Spinal cord (tissue), 10 donors: ENCODE results near the gene MSI2. TPM values are rescaled to one million over a fixed set of nuclear protein-coding genes. Genes with fewer than 3 reads are reported as not detected.

Experiments used
- DNase-seq, 6 donors: peaks; one replicate each; pipeline versions ENCODE4 v3.0.0 to v3.0.0-alpha.2; 2013 to 2015; ENCODE audit warnings: low spot score in 6 of 6, low read depth in 4 of 6
- H3K27ac ChIP-seq: one replicate; pipeline ENCODE4 v1.5.1; 2013; ENCODE audit warnings: low read depth, low read length, control low read depth
- H3K27me3 ChIP-seq: one replicate; pipeline ENCODE4 v1.6.1; 2013; ENCODE audit warnings: low read length; ENCODE audit not compliant: control insufficient read depth, insufficient read depth
- H3K36me3 ChIP-seq: one replicate; pipeline ENCODE4 v1.6.1; 2013; ENCODE audit warnings: low read length; ENCODE audit not compliant: control insufficient read depth, insufficient read depth
- H3K4me1 ChIP-seq: one replicate; pipeline ENCODE4 v1.6.1; 2013; ENCODE audit warnings: low read length; ENCODE audit not compliant: control insufficient read depth, insufficient read depth
- H3K4me3 ChIP-seq: one replicate; pipeline ENCODE4 v1.5.1; 2013; ENCODE audit warnings: low read depth, low read length, control low read depth
- H3K9me3 ChIP-seq: one replicate; pipeline ENCODE4 v1.6.1; 2013; ENCODE audit warnings: low read length; ENCODE audit not compliant: control insufficient read depth, insufficient read depth
- WGBS: methylation state at CpG from one replicate; pipeline ENCODE4 v1.1.5; 2013; ENCODE audit warnings: missing lambda C conversion rate; ENCODE audit not compliant: insufficient coverage; 5-methylcytosine and 5-hydroxymethylcytosine counted together
- polyA plus RNA-seq, 2 donors: library from polyadenylated mRNA; unstranded; fragments of 120-200 nt; gene quantifications; one replicate each; pipeline ENCODE4 v1.2.1, GENCODE V29; 2013; ENCODE audit not compliant: insufficient read length in 2 of 2
- total RNA-seq, 2 donors: library from RNA; depleted of rRNA in 1 of 2; stranded (reverse); fragments of 120-200 nt in 1 of 2; fragments of >200 nt in 1 of 2; gene quantifications; one replicate each; pipeline versions ENCODE4 v1.2.3 to v1.2.4, GENCODE V29; 2013 to 2014
- donor health status: healthy.

The MSI2 gene
- total and polyA plus RNA-seq, 4 donors = 92.8 to 167 (median 109) TPM

- H3K4me3 ChIP-seq = no peak overlapping the region
- no peaks in the 10 kb centered on the region for H3K9me3 ChIP-seq
- WGBS = 29% methylated on average over 7 of the region's 9 CpGs
- H3K36me3 ChIP-seq = no peaks in the 10 kb centered on the region
- H3K27me3 ChIP-seq = no peaks in the 10 kb centered on the region
- peaks cover 59% of the 10 kb centered on the region for H3K4me1 ChIP-seq
- peak in 2 of 6 donors; percentile 83 to 91 for DNase-seq
- H3K27ac ChIP-seq = no peak overlapping the region
These were observed 310.9 kb downstream of the MSI2 start for GRCh38 chr17:57567251-57567650.

DNA sequence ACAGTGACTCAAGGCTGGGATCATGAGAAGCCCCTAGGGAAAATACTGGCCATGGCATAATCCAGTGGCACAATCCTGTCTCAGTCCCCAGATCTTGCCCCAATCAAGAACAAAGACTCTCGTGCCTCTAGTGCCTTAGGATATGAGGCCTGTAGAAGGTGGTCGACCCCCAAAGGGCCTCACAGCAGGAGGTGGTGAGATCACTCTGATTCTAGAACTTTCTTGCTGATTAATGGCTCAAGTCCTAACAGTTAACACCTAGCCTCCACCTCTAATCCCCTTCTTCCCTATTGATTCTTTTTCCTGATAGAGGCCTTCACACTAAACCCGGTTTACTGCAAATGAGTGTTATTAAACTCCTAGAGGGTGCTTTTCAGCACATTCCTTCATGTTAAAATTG, 312.0 kb downstream of the MSI2 start:
- H3K36me3 ChIP-seq = no peaks in the 10 kb centered on the region
- no peaks in the 10 kb centered on the region for H3K9me3 ChIP-seq
- no peak for DNase-seq
- H3K4me3 ChIP-seq = no peak overlapping the region
- no peak overlapping the region for H3K27ac ChIP-seq
- no peaks in the 10 kb centered on the region for H3K27me3 ChIP-seq
- peaks cover 54% of the 10 kb centered on the region for H3K4me1 ChIP-seq
- 60% methylated on average over 1 of the region's 3 CpGs for WGBS

DNA sequence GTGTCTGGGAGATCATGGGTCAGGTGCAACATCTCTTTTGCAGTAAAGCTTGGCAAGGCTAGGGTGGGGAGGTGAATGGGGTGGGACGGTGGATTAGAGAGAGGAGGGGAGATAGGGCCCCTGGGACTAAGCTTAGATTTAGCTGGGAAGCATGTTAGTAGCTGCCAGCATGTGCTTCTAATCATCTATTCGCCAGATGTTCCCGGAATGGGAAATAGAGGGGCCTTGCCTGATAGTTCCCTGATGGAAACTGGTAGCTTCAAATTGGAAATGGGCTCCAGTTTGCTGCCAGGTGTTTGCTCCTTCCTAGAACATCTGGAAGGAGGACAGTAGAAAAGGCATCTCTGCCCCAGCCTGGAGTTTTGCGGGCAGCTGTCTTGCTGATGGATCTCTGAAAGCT, 312.7 kb downstream of the MSI2 start:
- Histone ChIP-seq H3K27ac (no peak overlapping the region), H3K4me1 (peaks cover 48% of the 10 kb centered on the region), H3K27me3 (no peaks in the 10 kb centered on the region), H3K36me3 (no peaks in the 10 kb centered on the region), H3K9me3 (no peaks in the 10 kb centered on the region), H3K4me3 (no peak overlapping the region)
- DNase-seq = peak in 1 of 6 donors; percentile 61
- WGBS = 75% methylated on average over 4 of the region's 4 CpGs

GRCh38 chr17:57569853-57570252, 313.5 kb downstream of the MSI2 start:
- DNase-seq = no peak
- no peaks in the 10 kb centered on the region for H3K36me3 ChIP-seq
- H3K4me3 ChIP-seq = no peak overlapping the region
- no peaks in the 10 kb centered on the region for H3K27me3 ChIP-seq
- H3K4me1 ChIP-seq = peaks cover 47% of the 10 kb centered on the region
- no peak overlapping the region for H3K27ac ChIP-seq
- WGBS = no CpG with 5 or more reads among the region's 7 CpGs
- no peaks in the 10 kb centered on the region for H3K9me3 ChIP-seq

- no peak overlapping the region for H3K4me3 ChIP-seq
- H3K36me3 ChIP-seq = no peaks in the 10 kb centered on the region
- peaks cover 37% of the 10 kb centered on the region for H3K4me1 ChIP-seq
- 42% methylated on average over 7 of the region's 10 CpGs for WGBS
- DNase-seq = peak in 2 of 6 donors; percentile 65 to 79
- H3K27ac ChIP-seq = peak overlapping the region; percentile 74
- no peaks in the 10 kb centered on the region for H3K9me3 ChIP-seq
- no peaks in the 10 kb centered on the region for H3K27me3 ChIP-seq
These were observed 314.5 kb downstream of the MSI2 start for GRCh38 chr17:57570724-57571344.

GRCh38 chr17:57572062-57572461, 315.7 kb downstream of the MSI2 start:
- 82% methylated on average over 6 of the region's 6 CpGs for WGBS
- Histone ChIP-seq H3K9me3 (no peaks in the 10 kb centered on the region), H3K36me3 (no peaks in the 10 kb centered on the region), H3K27ac (no peak overlapping the region), H3K4me3 (no peak overlapping the region), H3K27me3 (no peaks in the 10 kb centered on the region), H3K4me1 (peaks cover 34% of the 10 kb centered on the region)
- no peak for DNase-seq

- no peaks in the 10 kb centered on the region for H3K27me3 ChIP-seq
- no peak overlapping the region for H3K27ac ChIP-seq
- H3K9me3 ChIP-seq = no peaks in the 10 kb centered on the region
- no peaks in the 10 kb centered on the region for H3K36me3 ChIP-seq
- WGBS = 87% methylated on average over 13 of the region's 13 CpGs
- no peak for DNase-seq
- peaks cover 33% of the 10 kb centered on the region for H3K4me1 ChIP-seq
- H3K4me3 ChIP-seq = no peak overlapping the region
These were observed 316.3 kb downstream of the MSI2 start for GRCh38 chr17:57572600-57572999.

GRCh38 chr17:57574040-57574513, 317.8 kb downstream of the MSI2 start:
- peak in 2 of 6 donors; percentile 70 to 75 for DNase-seq
- WGBS = 82% methylated on average over 3 of the region's 4 CpGs
- Histone ChIP-seq H3K4me3 (no peak overlapping the region), H3K27me3 (no peaks in the 10 kb centered on the region), H3K4me1 (peaks cover 43% of the 10 kb centered on the region), H3K36me3 (no peaks in the 10 kb centered on the region), H3K27ac (no peak overlapping the region), H3K9me3 (no peaks in the 10 kb centered on the region)

GRCh38 chr17:57576744-57577143, 320.4 kb downstream of the MSI2 start:
- Histone ChIP-seq H3K4me1 (peaks cover 38% of the 10 kb centered on the region), H3K4me3 (no peak overlapping the region), H3K9me3 (no peaks in the 10 kb centered on the region), H3K27ac (peak overlapping the region; percentile 82), H3K36me3 (no peaks in the 10 kb centered on the region), H3K27me3 (no peaks in the 10 kb centered on the region)
- no peak for DNase-seq
- 81% methylated on average over 5 of the region's 8 CpGs for WGBS
